Endodermal cell (in vitro differentiated cells): ENCODE measurements around the gene HOXB1. TPM values are rescaled to one million over a fixed set of nuclear protein-coding genes. Genes with fewer than 3 reads are reported as not detected.
"Not testable (repeated sequence)": the region's sequence is repeated elsewhere in the genome, so short reads cannot be mapped to it uniquely, and the experiment has no call there.

Source experiments
- DNase-seq: peaks from one replicate; pipeline ENCODE4 v3.0.0-alpha.2; 2017
- H3K27ac ChIP-seq: 2 replicates; pipeline ENCODE4 v1.5.1; 2013; ENCODE audit warnings: mild to moderate bottlenecking, low read depth, low read length, moderate library complexity
- H3K27me3 ChIP-seq: 2 replicates; pipeline ENCODE4 v1.6.1; 2013; ENCODE audit warnings: mild to moderate bottlenecking, low read length, moderate library complexity; ENCODE audit not compliant: insufficient read depth, control insufficient read depth, poor library complexity, severe bottlenecking
- H3K36me3 ChIP-seq: 2 replicates; pipeline ENCODE4 v1.7.0; 2013; ENCODE audit warnings: mild to moderate bottlenecking, low read length, moderate library complexity; ENCODE audit not compliant: control insufficient read depth, insufficient read depth
- H3K4me1 ChIP-seq: one replicate; pipeline ENCODE4 v1.7.0; 2013; ENCODE audit warnings: low read length; ENCODE audit not compliant: control insufficient read depth, insufficient read depth
- H3K4me3 ChIP-seq: 2 replicates; pipeline ENCODE4 v1.5.1; 2013; ENCODE audit warnings: mild to moderate bottlenecking, low read length, moderate library complexity
- H3K9ac ChIP-seq: 2 replicates; pipeline ENCODE4 v1.6.1; 2013; ENCODE audit warnings: mild to moderate bottlenecking, low read length, moderate library complexity; ENCODE audit not compliant: poor library complexity, severe bottlenecking; ENCODE audit errors: extremely low read depth
- H3K9me3 ChIP-seq: 2 replicates; pipeline ENCODE4 v1.6.1; 2013; ENCODE audit warnings: mild to moderate bottlenecking, low read length, moderate library complexity; ENCODE audit not compliant: control insufficient read depth
- H3K27ac Mint-ChIP-seq: 2 replicates; pipeline ENCODE4 v1.8.0; 2020; ENCODE audit warnings: mixed read lengths
- H3K27me3 Mint-ChIP-seq: 2 replicates; pipeline ENCODE4 v1.8.0; 2021; ENCODE audit warnings: mild to moderate bottlenecking, mixed read lengths; ENCODE audit not compliant: insufficient read depth
- H3K36me3 Mint-ChIP-seq: 2 replicates; pipeline ENCODE4 v1.8.0; 2020; ENCODE audit warnings: low read depth, mixed read lengths
- H3K4me1 Mint-ChIP-seq: 2 replicates; pipeline ENCODE4 v1.8.0; 2020; ENCODE audit warnings: mixed read lengths
- H3K4me3 Mint-ChIP-seq: 2 replicates; pipeline ENCODE4 v1.8.0; 2020; ENCODE audit warnings: mild to moderate bottlenecking, moderate library complexity, mixed read lengths
- H3K9me3 Mint-ChIP-seq: 2 replicates; pipeline ENCODE4 v1.8.0; 2020; ENCODE audit warnings: mild to moderate bottlenecking, mixed read lengths
- CTCF ChIP-seq: fragments of 200-600 bp; sonication (generic); conservative IDR thresholded peaks from 2 replicates; pipeline ENCODE4 v1.5.0; 2021; ENCODE audit warnings: antibody characterized with exemption, mild to moderate bottlenecking
- WGBS, 2 experiments: methylation state at CpG; one replicate each; pipeline versions ENCODE4 v1.1.5 to v1.1.7; 2013; ENCODE audit warnings: missing lambda C conversion rate in 2 of 2, mixed read lengths in 1 of 2; ENCODE audit not compliant: insufficient coverage in 1 of 2, insufficient read length in 1 of 2; 5-methylcytosine and 5-hydroxymethylcytosine counted together
- total RNA-seq, 2 donors: library from RNA; stranded (reverse); fragmentation: NEBNext Ultra II Directional in 1 of 2; extraction: Animal tissue kit (Norgen Biotek cat#: 25700) in 1 of 2; gene quantifications; 2 replicates in 1 of 2; 3 replicates in 1 of 2; pipeline ENCODE4 v1.2.1, GENCODE V29; 2021

The HOXB1 gene
- total RNA-seq, 2 donors from 2014 or later: not detected

DNA sequence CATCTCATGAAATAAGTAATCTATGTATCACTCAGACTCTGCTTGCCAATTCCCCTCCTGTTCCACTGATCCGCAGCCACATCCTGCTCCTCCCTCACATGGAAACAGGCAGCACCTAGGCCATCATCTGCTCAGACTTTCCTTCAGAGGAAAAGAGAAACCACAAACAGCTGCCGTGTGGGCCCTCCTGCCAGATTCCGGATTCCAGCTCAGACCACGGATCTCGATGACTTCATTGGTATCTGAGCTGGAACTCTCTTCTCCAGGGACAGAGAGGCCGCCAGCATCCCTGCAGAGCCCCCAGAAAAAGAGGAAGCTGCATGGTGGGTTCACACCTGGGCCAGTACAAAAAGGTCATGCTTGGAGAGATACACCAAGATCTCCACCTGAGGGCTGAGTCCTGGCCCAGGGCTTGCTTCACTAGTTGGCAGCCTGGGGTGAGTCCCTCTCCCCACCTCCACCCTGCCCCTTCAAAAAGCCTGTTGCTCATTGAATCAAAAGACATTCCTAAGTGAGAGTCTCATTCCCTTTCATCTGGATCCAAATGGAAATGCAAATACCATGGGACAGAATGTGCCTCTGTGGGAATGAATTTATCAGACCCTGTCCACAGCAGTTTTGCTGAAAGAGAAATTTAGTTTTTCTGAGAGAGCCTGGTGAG is 47.2 kb downstream of the HOXB1 start:
- H3K27me3 ChIP-seq: peaks cover 60% of the 10 kb centered on the region
- Mint-ChIP-seq H3K27ac (no peak overlapping the region), H3K27me3 (peaks cover 81% of the 10 kb centered on the region), H3K9me3 (no peaks in the 10 kb centered on the region), H3K36me3 (no peaks in the 10 kb centered on the region), H3K4me1 (peaks cover 6% of the 10 kb centered on the region), H3K4me3 (no peak overlapping the region)
- TF ChIP-seq CTCF: no peak
- H3K36me3 ChIP-seq: no peaks in the 10 kb centered on the region
- H3K27ac ChIP-seq: no peak overlapping the region
- H3K9me3 ChIP-seq: no peaks in the 10 kb centered on the region
- no peak overlapping the region for H3K4me3 ChIP-seq
- peak; percentile 72 for DNase-seq
- WGBS, 2 experiments: 75 to 82% methylated on average over 6 of the region's 6 CpGs
- no peak overlapping the region for H3K9ac ChIP-seq
- no peaks in the 10 kb centered on the region for H3K4me1 ChIP-seq

DNA sequence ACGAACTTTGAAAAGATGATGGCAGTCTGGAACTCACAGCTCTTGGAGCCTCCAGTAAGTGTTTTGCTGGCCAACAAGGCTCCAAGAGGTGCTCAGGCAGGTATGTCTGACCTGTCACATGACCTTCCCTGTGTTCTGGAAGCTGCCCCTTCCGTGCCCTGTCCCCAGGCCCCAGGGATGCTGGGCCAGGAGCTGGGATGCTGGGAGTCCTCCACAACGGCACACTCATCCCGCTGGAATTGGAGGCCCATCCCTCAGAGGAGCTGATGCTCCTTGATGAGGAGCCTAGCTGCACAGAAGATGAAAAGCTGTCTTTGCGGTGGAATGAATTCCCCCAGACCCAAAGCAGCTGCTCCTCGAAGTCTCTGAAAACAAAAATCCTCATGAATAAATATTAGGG is 47.8 kb downstream of the HOXB1 start:
- 92 to 100% methylated on average over 4 to 6 of the region's 6 CpGs for WGBS, 2 experiments
- TF ChIP-seq CTCF: no peak
- no peaks in the 10 kb centered on the region for H3K4me1 ChIP-seq
- Mint-ChIP-seq H3K9me3 (no peaks in the 10 kb centered on the region), H3K36me3 (no peaks in the 10 kb centered on the region), H3K27me3 (peaks cover 81% of the 10 kb centered on the region), H3K27ac (no peak overlapping the region), H3K4me3 (no peak overlapping the region), H3K4me1 (peaks cover 4% of the 10 kb centered on the region)
- H3K27ac ChIP-seq: no peak overlapping the region
- no peak overlapping the region for H3K4me3 ChIP-seq
- H3K36me3 ChIP-seq: no peaks in the 10 kb centered on the region
- DNase-seq: no peak
- H3K27me3 ChIP-seq: peaks cover 54% of the 10 kb centered on the region
- H3K9me3 ChIP-seq: no peaks in the 10 kb centered on the region
- no peak overlapping the region for H3K9ac ChIP-seq

DNA sequence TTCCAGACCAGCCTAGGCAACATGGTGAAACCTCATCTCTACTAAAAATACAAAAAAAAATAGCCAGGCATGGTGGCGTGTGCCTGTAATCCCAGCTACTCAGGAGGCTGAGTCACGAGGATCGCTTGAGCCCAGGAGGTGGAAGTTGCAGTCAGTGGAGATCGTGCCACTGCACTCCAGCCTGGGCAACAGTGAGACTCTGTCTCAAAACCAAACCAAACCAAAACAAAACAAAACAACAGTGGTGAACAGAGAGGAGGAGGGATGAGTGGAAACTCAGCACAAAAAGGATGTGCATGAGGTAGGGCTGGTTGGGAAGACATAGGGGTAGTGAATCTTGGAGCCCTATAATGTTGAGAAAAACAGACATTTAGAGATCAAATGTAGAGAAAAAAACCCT is 48.5 kb downstream of the HOXB1 start:
- not testable (repeated sequence) for H3K36me3 Mint-ChIP-seq, H3K9me3 Mint-ChIP-seq, H3K27ac ChIP-seq, H3K4me3 Mint-ChIP-seq, H3K4me1 ChIP-seq, DNase-seq, H3K4me1 Mint-ChIP-seq, H3K4me3 ChIP-seq, H3K36me3 ChIP-seq, H3K27ac Mint-ChIP-seq, H3K9me3 ChIP-seq, H3K9ac ChIP-seq
- 91% methylated on average over 4 of the region's 4 CpGs; no CpG with 5 or more reads in 1 of the 2 experiments for WGBS, 2 experiments
- peaks cover 78% of the 10 kb centered on the region for H3K27me3 Mint-ChIP-seq
- H3K27me3 ChIP-seq: peaks cover 49% of the 10 kb centered on the region

- peaks cover 80% of the 10 kb centered on the region for H3K27me3 Mint-ChIP-seq
These were observed 51.8 kb downstream of the HOXB1 start for GRCh38 chr17:48479014-48479402.

More at GRCh38 chr17:48479014-48479402, 51.8 kb downstream of the HOXB1 start:
- no peak overlapping the region for H3K27ac ChIP-seq
- Mint-ChIP-seq H3K36me3 (no peaks in the 10 kb centered on the region), H3K4me3 (no peak overlapping the region), H3K4me1 (peaks cover 2% of the 10 kb centered on the region), H3K9me3 (no peaks in the 10 kb centered on the region), H3K27ac (no peak overlapping the region)
- no peak for DNase-seq
- H3K27me3 ChIP-seq: peaks cover 43% of the 10 kb centered on the region
- 100% methylated on average over 1 of the region's 2 CpGs; no CpG with 5 or more reads in 1 of the 2 experiments for WGBS, 2 experiments
- no peaks in the 10 kb centered on the region for H3K4me1 ChIP-seq
- H3K9me3 ChIP-seq: no peaks in the 10 kb centered on the region
- no peak overlapping the region for H3K9ac ChIP-seq
- H3K4me3 ChIP-seq: no peak overlapping the region
- H3K36me3 ChIP-seq: no peaks in the 10 kb centered on the region
- no peak for TF ChIP-seq CTCF
